Loucy (cell line): ENCODE data around the gene PCDHGB5.
"Not testable (repeated sequence)": the region's sequence is repeated elsewhere in the genome, so short reads cannot be mapped to it uniquely, and the experiment has no call there.

Experiments used
- EZH2phosphoT487 ChIP-seq: fragments of 200-600 bp; IDR thresholded peaks from 2 replicates; pipeline ENCODE4 v1.6.1; 2018; ENCODE audit warnings: antibody characterized with exemption, mild to moderate bottlenecking, moderate library complexity, borderline replicate concordance
- TF ChIP-seq, protein P1 (sequence below): fragments of 200-600 bp; sonication (generic); conservative IDR thresholded peaks from 2 replicates; pipeline ENCODE4 v1.5.1; 2014; ENCODE audit warnings: mild to moderate bottlenecking, antibody characterized with exemption, low read length

GRCh38 chr5:141432726-141433125 lies 35.0 kb downstream of the PCDHGB5 start:
- TF ChIP-seq, protein P1, sequence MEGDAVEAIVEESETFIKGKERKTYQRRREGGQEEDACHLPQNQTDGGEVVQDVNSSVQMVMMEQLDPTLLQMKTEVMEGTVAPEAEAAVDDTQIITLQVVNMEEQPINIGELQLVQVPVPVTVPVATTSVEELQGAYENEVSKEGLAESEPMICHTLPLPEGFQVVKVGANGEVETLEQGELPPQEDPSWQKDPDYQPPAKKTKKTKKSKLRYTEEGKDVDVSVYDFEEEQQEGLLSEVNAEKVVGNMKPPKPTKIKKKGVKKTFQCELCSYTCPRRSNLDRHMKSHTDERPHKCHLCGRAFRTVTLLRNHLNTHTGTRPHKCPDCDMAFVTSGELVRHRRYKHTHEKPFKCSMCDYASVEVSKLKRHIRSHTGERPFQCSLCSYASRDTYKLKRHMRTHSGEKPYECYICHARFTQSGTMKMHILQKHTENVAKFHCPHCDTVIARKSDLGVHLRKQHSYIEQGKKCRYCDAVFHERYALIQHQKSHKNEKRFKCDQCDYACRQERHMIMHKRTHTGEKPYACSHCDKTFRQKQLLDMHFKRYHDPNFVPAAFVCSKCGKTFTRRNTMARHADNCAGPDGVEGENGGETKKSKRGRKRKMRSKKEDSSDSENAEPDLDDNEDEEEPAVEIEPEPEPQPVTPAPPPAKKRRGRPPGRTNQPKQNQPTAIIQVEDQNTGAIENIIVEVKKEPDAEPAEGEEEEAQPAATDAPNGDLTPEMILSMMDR = not testable (repeated sequence)
- TF ChIP-seq EZH2phosphoT487 = not testable (repeated sequence)
